Stimulated activated CD4-positive, alpha-beta T cell treated with anti-CD3 and anti-CD28 coated beads, Interleukin-12 subunit alpha, Interleukin-12 subunit beta, amount 100 ng/mL, for 24 hours (primary cell): ENCODE data around the gene DGKA.
"Not testable (repeated sequence)": the region's sequence is repeated elsewhere in the genome, so short reads cannot be mapped to it uniquely, and the experiment has no call there.

Source experiments
- DNase-seq, 2 experiments: peaks; one replicate each; pipeline ENCODE4 v3.0.0-alpha.2; 2020; ENCODE audit warnings: low read depth in 2 of 2

The DGKA gene

GRCh38 chr12:55930771-55931316, at the start of gene DGKA:
TSS of gene DGKA (plus strand) at chr12:55931162. CDS start at chr12:55936504, 5,342 bp downstream.
- peak; percentile 63 to 81 for DNase-seq

GRCh38 chr12:55885113-55885512, 45.8 kb upstream of the DGKA start:
- no peak for DNase-seq

- no peak for DNase-seq
Measured at GRCh38 chr12:55891310-55891709, 39.7 kb upstream of the DGKA start.

DNA sequence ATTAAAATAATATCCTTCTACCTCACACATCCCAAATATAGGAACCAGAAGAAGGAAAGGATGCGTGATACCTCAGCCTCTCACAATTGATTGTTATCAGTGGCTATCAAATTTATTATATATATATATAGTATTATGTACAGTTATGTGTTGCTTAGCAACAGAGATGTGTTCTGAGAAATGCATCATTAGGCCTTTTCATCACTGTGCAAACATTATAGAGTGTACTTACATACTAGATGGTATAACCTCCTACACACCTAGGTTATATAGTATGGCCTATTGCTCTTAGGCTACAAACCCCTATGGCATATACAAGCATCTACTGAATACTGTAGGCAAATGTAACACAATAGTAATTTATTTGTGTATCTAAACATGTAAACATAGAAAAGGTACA, 37.2 kb upstream of the DGKA start:
- DNase-seq: no peak

- peak in 1 of 2 experiments; percentile 11 for DNase-seq
Measured at GRCh38 chr12:55899082-55899481, 31.9 kb upstream of the DGKA start.

DNA sequence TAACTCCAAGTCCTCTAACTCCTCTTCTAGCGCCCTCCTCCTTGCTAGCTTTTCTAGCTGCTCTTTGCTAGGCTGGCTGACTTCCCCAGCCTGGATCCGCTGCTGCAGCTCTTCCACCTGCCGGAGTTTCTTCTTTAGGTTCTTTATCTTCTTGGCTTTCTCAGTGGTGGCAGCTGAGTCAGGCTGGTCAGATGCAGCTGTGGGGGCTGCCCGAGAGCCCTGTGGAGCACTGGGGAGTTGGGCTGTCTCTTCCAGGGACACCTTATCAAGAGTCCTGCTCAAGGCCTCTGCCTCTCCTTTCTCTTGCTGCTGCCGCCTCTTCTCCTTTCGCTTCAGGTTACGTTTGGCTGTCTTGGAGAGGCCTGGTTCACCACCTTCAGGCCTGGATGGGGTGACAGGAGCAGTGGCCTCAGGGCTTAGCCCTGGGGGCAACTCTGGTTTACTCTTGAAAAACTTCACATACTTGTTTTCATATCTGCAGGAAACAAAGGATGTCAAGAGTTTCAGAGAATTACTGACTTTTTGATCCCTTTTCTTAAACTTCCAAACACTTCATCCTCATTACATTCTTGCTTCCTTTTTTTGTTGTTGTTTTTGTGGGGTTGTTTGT, 29.0 kb upstream of the DGKA start:
- DNase-seq: no peak

DNA sequence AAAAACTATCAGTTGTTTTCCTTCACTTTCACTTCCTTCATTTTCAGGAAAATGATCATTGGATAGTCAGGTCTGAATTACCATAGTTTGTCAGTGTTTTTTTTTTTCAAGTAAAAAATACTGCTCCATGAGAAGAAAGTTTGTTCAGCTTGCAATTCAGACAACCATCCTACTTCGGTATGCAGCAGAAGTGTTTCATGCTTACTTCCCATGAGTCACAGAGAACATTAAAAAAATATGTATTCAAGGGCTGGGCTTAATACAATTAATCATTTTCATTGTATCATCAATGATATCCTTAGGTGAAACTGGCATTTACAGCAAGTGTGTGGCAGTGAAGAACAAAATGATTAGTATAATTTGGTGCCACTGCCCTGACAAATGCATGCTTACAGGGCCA, 24.9 kb upstream of the DGKA start:
- DNase-seq: no peak

- DNase-seq: no peak
Measured at GRCh38 chr12:55908726-55909512, 22.0 kb upstream of the DGKA start.

- no peak for DNase-seq
Measured at GRCh38 chr12:55909513-55909884, 21.5 kb upstream of the DGKA start.

- DNase-seq: no peak
Measured at GRCh38 chr12:55912908-55913307, 18.1 kb upstream of the DGKA start.

DNA sequence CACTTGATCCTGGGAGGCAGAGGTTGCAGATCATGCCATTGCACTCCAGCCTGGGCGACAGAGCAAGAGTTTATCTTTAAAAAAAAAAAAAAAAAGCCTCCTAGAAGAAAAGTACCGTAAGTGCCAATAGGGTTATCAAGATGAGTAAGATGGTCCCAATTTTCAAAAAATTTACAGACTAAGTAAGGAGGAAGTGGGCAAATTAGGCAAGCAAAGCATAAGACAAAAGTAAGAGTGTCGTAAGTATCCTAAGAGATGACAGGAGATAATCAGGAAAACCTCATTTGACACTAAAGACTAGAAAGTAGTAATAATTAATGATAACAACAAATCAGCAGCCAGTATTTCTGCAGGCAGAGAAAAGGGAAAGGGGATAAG, 15.5 kb upstream of the DGKA start:
- DNase-seq: no peak

GRCh38 chr12:55919032-55919431, 11.9 kb upstream of the DGKA start:
- not testable (repeated sequence) for DNase-seq

GRCh38 chr12:55922126-55922525, 8.8 kb upstream of the DGKA start:
- DNase-seq: no peak

- not testable (repeated sequence) for DNase-seq
Measured at GRCh38 chr12:55923648-55924047, 7.3 kb upstream of the DGKA start.

GRCh38 chr12:55925371-55925770, 5.6 kb upstream of the DGKA start:
- no peak for DNase-seq

GRCh38 chr12:55925870-55926737, 4.9 kb upstream of the DGKA start:
- DNase-seq: no peak

- peak; percentile 87 to 90 for DNase-seq
Measured at GRCh38 chr12:55926738-55927587, 4.0 kb upstream of the DGKA start.

DNA sequence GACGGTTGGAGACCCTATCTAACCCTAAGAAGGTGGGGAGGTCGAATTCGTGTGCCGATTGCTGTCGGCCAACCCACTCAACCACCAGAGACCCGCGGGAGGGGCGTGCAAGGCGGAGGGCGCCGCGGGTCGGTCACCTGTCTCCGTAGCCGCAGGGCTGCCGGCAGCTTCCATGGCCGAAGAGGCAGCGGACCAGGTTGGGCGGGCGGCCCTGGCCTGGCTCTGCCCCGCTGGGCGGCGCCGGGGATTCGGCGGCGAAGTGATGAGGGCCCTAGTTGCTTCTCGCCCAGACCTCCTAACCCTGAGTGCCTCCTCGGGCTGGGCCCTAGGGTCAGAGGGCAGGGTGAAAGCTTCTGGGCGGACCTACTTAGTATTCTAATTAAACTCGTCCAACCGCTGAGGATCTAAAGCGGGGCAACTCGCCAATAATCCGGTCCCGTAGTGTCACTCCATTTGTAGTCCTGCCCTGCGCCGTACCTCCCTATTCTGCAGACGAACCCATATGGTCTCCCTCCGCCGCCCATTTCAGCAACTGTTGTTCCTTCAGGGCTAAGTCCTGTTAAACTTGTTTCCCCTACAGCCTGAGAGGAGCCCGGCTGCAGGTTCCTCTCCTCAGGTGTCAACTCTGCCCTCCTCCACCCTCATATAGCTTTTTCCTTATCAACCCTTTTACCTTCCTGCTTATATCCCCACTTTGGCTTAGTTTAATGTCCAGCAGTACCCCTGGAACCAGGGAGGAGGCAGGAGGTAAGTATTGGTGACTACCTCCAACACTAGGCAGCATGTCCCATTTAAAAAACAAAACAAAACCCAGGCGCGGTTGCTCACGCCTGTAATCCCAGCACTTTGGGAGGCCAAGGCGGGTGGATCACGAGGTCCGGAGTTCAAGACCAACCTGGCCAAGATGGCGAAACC, 3.1 kb upstream of the DGKA start, which contains the start of gene PYM1:
TSS of gene PYM1 (minus strand) at position 307 of the 915 bp plus-strand sequence. CDS start at position 174, 133 bp downstream.
- DNase-seq: peak in 1 of 2 experiments; percentile 71

GRCh38 chr12:55929306-55929791, 1.6 kb upstream of the DGKA start:
- DNase-seq: peak; percentile 69 to 78

- no peak for DNase-seq
Measured at GRCh38 chr12:55931317-55931779, 386 bp downstream of the DGKA start.
